Kidney capillary endothelial cell (primary cell): ENCODE results near the gene PCDHB12.
"Not testable (repeated sequence)": the region's sequence is repeated elsewhere in the genome, so short reads cannot be mapped to it uniquely, and the experiment has no call there.

Source experiments
- DNase-seq: peaks from one replicate; pipeline ENCODE4 v3.0.0-alpha.2; 2018; ENCODE audit warnings: low spot score

PCDHB12 gene

GRCh38 chr5:141210281-141210680, 1.8 kb downstream of the PCDHB12 start:
- DNase-seq: not testable (repeated sequence)

DNA sequence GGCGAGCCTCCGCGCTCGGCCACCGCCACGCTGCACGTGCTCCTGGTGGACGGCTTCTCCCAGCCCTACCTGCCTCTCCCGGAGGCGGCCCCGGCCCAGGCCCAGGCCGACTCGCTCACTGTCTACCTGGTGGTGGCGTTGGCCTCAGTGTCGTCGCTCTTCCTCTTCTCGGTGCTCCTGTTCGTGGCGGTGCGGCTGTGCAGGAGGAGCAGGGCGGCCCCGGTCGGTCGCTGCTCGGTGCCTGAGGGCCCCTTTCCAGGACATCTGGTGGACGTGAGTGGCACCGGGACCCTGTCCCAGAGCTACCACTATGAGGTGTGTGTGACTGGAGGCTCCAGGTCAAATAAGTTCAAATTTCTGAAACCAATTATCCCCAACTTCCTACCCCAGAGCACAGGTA, 2.3 kb downstream of the PCDHB12 start:
- not testable (repeated sequence) for DNase-seq

DNA sequence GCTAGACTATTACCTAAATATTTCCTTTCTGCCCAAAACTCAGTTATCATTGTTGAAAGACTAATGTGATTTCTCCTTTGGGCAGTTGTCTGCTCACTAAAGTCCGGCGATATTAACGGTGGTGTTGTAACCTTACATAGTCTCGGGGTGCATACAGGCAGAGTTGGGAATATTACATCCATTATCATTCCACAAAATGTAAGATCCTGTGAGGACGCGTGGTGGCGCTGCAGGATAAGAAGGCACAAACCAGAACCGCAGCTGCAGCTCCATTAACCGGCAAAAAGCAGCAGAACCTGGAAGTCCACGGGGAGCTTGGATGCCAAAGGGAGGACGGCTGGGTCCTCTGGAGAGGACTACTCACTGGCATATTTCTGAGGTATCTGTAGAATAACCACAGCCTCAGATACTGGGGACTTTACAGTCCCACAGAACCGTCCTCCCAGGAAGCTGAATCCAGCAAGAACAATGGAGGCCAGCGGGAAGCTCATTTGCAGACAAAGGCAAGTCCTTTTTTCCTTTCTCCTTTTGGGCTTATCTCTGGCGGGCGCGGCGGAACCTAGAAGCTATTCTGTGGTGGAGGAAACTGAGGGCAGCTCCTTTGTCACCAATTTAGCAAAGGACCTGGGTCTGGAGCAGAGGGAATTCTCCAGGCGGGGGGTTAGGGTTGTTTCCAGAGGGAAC, 5.3 kb downstream of the PCDHB12 start, which contains the start of gene PCDHB13:
Gene PCDHB13 (plus strand): TSS at position 264 of the 684 bp plus-strand sequence. CDS start 205 bp downstream, at position 469.
- DNase-seq: not testable (repeated sequence)

- not testable (repeated sequence) for DNase-seq
These were observed 6.1 kb downstream of the PCDHB12 start for GRCh38 chr5:141214583-141214982.

- not testable (repeated sequence) for DNase-seq
These were observed 7.0 kb downstream of the PCDHB12 start for GRCh38 chr5:141215504-141215903.

DNA sequence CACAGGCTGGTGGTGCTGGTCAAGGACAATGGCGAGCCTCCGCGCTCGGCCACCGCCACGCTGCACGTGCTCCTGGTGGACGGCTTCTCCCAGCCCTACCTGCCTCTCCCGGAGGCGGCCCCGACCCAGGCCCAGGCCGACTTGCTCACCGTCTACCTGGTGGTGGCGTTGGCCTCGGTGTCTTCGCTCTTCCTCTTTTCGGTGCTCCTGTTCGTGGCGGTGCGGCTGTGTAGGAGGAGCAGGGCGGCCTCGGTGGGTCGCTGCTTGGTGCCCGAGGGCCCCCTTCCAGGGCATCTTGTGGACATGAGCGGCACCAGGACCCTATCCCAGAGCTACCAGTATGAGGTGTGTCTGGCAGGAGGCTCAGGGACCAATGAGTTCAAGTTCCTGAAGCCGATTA, 7.5 kb downstream of the PCDHB12 start:
- DNase-seq: not testable (repeated sequence)

DNA sequence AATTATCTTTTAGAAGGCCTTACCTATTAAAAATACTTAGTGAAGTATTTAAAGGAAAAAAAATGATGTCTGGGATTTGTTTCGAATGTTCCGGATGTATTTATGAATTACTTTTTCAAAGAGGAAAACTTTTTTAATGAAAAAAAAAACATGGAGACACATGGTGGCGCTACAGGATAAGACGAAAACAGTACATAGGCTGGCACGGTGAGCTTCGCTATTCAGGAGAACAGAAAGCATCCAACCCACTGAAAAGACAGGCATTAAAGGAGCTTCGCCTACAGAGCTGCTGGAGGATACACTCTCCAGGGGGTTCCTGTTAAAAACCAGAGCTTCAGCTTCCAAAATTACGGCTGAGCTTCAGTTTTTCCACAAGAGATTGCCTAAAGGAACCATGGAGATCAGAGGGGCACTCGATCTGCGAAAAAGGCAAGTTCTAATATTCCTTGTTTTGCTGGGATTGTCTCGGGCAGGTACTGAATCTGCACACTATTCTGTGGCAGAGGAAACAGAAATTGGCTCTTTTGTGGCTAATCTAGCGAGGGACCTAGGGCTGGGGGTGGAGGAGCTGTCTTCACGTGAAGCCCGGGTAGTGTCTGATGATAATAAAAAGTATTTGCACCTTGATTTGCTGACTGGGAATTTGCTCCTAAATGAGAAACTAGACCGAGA, 14.7 kb downstream of the PCDHB12 start, which contains the start of gene PCDHB14:
Gene PCDHB14 (plus strand): TSS at position 232 of the 672 bp plus-strand sequence. CDS start 163 bp downstream, at position 395.
- no peak for DNase-seq

- DNase-seq: not testable (repeated sequence)
These were observed 16.3 kb downstream of the PCDHB12 start for GRCh38 chr5:141224844-141225243.

DNA sequence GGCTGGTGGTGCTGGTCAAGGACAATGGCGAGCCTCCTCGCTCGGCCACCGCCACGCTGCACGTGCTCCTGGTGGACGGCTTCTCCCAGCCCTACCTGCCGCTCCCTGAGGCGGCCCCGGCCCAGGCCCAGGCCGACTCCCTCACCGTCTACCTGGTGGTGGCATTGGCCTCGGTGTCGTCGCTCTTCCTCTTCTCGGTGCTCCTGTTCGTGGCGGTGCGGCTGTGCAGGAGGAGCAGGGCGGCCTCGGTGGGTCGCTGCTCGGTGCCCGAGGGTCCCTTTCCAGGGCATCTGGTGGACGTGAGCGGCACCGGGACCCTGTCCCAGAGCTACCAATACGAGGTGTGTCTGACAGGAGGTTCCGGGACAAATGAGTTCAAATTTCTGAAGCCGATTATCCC, 16.9 kb downstream of the PCDHB12 start:
- DNase-seq: not testable (repeated sequence)

DNA sequence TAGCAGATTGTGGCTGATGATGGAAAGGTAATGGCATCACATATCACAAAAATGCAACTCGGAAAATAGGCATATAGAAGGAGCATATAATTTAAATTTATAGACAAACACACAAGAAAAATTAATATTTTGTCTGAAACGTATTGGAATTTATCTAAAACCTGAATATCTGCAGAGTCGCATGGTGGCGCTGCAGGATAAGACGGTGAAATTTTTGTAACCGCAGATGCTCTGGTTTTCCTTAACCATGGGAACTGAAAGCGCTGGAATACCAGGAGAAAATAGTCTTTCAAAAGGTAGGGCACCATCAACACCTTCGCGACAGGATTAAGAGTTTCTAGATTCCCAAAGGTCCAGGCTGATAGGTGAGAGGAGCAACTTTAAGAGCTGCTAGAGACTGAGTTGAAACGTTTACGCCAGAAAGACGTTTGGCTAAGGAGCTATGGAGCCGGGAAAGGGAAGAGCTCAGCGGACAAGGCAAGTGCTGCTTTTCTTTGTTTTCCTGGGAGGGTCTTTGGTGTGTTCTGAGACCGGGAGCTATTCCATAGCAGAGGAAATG, 25.7 kb downstream of the PCDHB12 start:
- DNase-seq: no peak

DNA sequence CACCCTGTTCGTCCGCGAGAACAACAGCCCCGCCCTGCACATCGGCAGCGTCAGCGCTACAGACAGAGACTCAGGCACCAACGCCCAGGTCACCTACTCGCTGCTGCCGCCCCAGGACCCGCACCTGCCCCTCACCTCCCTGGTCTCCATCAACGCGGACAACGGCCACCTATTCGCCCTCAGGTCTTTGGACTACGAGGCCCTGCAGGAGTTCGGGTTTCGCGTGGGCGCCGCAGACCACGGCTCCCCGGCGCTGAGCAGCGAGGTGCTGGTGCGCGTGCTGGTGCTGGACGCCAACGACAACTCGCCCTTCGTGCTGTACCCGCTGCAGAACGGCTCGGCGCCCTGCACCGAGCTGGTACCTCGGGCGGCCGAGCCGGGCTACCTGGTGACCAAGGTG, 27.4 kb downstream of the PCDHB12 start:
- not testable (repeated sequence) for DNase-seq

DNA sequence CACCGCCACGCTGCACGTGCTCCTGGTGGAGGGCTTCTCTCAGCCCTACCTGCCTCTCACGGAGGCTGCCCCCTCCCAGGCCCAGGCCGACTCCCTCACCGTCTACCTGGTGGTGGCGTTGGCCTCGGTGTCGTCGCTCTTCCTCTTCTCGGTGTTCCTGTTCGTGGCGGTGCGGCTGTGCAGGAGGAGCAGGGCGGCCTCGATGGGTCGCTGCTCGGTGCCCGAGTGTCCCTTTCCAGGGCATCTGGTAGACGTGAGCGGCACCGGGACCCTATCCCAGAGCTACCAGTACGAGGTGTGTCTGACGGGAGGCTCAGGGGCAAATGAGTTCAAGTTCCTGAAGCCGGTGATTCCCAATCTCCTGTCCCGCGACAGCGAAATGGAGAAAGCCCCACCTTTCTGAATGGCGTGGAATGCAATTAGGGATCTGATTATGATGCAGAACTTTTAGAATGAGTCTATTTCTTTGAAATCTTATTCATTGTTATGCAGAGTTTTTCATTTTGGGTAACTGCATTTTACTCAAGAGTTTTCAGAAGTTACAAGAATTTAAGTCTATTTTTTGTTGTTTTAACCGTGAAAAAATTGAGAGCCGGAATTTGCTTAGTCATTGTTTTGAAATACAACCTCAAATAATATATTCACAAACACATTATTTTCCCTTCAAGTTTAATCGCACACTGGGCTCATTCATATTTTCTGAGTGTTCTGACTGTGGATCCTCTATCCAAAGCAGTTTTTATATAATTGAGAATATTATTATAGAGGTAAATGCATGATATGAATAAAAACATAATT, 28.2 kb downstream of the PCDHB12 start:
- no peak for DNase-seq

- DNase-seq: no peak
These were observed 33.0 kb downstream of the PCDHB12 start for GRCh38 chr5:141241496-141241895.

DNA sequence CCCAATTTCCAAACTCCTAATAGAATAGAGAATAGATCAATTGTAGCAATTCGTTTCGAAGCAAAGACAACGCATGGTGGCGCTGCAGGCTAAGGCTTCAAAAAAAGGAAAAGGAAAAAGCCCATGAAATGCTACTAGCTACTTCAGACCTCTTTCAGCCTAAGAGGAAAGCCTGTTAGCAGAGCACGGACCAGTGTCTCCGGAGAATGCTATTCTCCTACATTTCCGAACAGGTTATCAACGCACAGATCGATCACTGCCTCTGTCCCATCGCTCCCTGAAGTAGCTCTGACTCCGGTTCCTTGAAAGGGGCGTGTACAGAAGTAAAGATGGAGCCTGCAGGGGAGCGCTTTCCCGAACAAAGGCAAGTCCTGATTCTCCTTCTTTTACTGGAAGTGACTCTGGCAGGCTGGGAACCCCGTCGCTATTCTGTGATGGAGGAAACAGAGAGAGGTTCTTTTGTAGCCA, 36.8 kb downstream of the PCDHB12 start, which contains the start of gene PCDHB15:
Gene PCDHB15 (plus strand): TSS at position 146 of the 468 bp plus-strand sequence. CDS start 184 bp downstream, at position 330.
- no peak for DNase-seq

- not testable (repeated sequence) for DNase-seq
These were observed 38.5 kb downstream of the PCDHB12 start for GRCh38 chr5:141246971-141247370.

DNA sequence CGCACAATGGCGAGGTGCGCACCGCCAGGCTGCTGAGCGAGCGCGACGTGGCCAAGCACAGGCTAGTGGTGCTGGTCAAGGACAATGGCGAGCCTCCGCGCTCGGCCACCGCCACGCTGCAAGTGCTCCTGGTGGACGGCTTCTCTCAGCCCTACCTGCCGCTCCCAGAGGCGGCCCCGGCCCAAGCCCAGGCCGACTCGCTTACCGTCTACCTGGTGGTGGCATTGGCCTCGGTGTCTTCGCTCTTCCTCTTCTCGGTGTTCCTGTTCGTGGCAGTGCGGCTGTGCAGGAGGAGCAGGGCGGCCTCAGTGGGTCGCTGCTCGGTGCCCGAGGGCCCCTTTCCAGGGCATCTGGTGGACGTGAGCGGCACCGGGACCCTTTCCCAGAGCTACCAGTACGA, 38.9 kb downstream of the PCDHB12 start:
- DNase-seq: not testable (repeated sequence)

DNA sequence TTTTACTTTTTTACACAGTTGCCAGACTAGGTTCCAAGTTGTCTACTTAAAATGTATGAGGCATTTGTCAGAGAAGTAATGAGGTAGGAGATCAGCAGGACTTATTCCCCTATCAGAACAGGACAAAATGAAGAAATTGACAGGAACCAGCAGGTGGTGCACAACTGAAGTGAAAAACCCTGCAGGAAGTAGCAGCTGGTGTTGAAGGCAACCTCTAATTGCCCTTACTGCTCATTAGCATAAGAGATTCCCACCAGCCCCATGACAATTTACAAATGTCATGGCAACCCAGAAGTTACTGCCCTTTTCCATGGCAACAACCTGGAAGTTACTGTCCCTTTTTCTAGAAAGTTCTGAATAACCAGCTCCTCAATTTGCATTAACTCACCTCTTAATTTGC, 42.1 kb downstream of the PCDHB12 start:
- no peak for DNase-seq

- no peak for DNase-seq
These were observed 49.9 kb downstream of the PCDHB12 start for GRCh38 chr5:141258464-141258863.

- no peak for DNase-seq
These were observed 50.4 kb downstream of the PCDHB12 start for GRCh38 chr5:141258948-141259347.

GRCh38 chr5:141260458-141261237, 52.1 kb downstream of the PCDHB12 start:
- DNase-seq: no peak

- DNase-seq: no peak
These were observed 52.7 kb downstream of the PCDHB12 start for GRCh38 chr5:141261238-141261546.
